ENCODE measurements around the gene ANKRD31.

ANKRD31 gene

DNA sequence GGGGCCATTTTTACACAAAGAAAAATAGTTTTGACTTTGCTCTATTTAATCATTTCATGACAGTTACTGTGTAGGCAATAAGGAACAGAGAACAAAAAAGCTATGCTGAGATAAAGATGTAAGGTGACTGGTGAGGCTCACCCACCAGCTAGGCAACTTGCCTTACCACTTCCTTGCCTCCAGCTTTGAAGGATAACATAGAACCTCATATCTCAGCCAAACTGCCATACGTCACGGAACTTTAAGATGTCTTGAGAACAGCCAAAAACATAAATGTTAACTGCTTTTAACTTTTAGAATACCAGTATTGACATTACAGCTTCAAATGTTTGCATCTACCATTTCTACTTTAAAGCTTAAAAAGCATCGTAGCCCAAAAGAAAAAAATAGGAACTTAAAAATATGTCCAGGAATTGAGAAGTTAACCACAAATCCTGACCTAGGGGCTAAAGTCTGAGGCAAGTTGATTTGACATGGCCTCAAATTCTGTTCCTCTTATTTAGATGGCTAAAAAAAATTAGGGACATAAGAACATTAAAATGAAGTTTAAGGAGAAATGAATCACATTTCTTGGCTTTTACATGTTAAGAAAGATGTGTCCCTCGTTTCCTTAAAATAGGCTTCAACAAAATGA lies 176.6 kb downstream of the ANKRD31 start:
- Histone ChIP-seq H3K9me2 (replicated peaks; ENCODE audit: low read depth, low read length) (no peaks in the 10 kb centered on the region), H3K36me3 (ENCODE audit: insufficient read depth, low read length) (no peaks in the 10 kb centered on the region), H3K9me3 (ENCODE audit: insufficient read depth, low read depth, low read length) (no peaks in the 10 kb centered on the region), H3K27me3 (ENCODE audit: insufficient read depth, low read length, poor library complexity, severe bottlenecking) (no peaks in the 10 kb centered on the region), H3K9ac (ENCODE audit: low read depth, low read length, poor library complexity, severe bottlenecking) (peak overlapping the region; percentile 42), H3K4me1 (ENCODE audit: insufficient read depth, low read length, poor library complexity, severe bottlenecking) (peaks cover 71% of the 10 kb centered on the region), H3K4me2 (ENCODE audit: low read depth, low read length, poor library complexity, severe bottlenecking) (peak overlapping the region; percentile 12), H4K20me1 (ENCODE audit: insufficient read depth, low read length, poor library complexity, severe bottlenecking) (no peaks in the 10 kb centered on the region), H2AFZ (ENCODE audit: low read length) (no peak overlapping the region), H3K4me3 (ENCODE audit: low read length, poor library complexity, severe bottlenecking) (no peak overlapping the region), H3K79me2 (ENCODE audit: insufficient read depth, low read length) (no peaks in the 10 kb centered on the region), H3F3A (ENCODE audit: low read depth) (peaks cover 15% of the 10 kb centered on the region)
- no peak for TF ChIP-seq EZH2phosphoT487 (IDR thresholded peaks at IDR 0.05; ENCODE audit: borderline replicate concordance)
- TF ChIP-seq, protein P1, sequence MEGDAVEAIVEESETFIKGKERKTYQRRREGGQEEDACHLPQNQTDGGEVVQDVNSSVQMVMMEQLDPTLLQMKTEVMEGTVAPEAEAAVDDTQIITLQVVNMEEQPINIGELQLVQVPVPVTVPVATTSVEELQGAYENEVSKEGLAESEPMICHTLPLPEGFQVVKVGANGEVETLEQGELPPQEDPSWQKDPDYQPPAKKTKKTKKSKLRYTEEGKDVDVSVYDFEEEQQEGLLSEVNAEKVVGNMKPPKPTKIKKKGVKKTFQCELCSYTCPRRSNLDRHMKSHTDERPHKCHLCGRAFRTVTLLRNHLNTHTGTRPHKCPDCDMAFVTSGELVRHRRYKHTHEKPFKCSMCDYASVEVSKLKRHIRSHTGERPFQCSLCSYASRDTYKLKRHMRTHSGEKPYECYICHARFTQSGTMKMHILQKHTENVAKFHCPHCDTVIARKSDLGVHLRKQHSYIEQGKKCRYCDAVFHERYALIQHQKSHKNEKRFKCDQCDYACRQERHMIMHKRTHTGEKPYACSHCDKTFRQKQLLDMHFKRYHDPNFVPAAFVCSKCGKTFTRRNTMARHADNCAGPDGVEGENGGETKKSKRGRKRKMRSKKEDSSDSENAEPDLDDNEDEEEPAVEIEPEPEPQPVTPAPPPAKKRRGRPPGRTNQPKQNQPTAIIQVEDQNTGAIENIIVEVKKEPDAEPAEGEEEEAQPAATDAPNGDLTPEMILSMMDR (conservative IDR thresholded peaks at IDR 0.05; ENCODE audit: low read length) = no peak

DNA sequence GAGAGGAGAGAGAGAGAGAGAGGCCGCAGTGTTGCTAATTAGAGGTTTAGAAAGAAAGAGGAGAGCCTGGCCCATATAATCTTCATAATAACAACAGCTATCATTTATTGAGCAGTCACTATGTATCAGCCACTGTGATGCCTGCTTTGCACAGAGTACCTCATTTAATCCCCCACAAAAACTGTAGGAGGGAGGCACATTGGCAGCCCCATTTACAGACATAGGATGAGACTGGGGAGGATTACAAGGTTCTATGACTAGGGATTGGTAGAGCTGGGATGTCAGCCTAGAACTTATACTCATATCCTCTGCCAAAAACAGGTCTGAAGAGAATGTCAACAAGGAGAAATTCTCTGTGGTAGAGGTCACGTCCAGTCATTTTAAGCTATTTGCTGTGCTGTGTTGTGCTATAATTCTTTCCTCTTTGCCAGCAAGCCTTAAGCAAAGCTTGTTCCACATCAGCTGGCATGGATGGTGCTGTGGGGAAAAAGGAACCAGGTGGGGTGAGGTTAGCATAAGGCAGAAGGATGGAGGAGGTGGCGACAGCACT lies 177.6 kb downstream of the ANKRD31 start:
- H3K27me3 ChIP-seq (ENCODE audit: insufficient read depth, low read length, poor library complexity, severe bottlenecking) = no peaks in the 10 kb centered on the region
- no peak overlapping the region for H3K4me3 ChIP-seq (ENCODE audit: low read length, poor library complexity, severe bottlenecking)
- H2AFZ ChIP-seq (ENCODE audit: low read length) = peak overlapping the region; percentile 11; the same call in 1 of the 2 replicates
- no peaks in the 10 kb centered on the region for H3K9me2 ChIP-seq (replicated peaks; ENCODE audit: low read depth, low read length)
- H3K9me3 ChIP-seq (ENCODE audit: insufficient read depth, low read depth, low read length) = no peaks in the 10 kb centered on the region
- peaks cover 15% of the 10 kb centered on the region for H3F3A ChIP-seq (ENCODE audit: low read depth)
- H3K4me1 ChIP-seq (ENCODE audit: insufficient read depth, low read length, poor library complexity, severe bottlenecking) = peaks cover 80% of the 10 kb centered on the region
- no peaks in the 10 kb centered on the region for H4K20me1 ChIP-seq (ENCODE audit: insufficient read depth, low read length, poor library complexity, severe bottlenecking)
- peaks cover 7% of the 10 kb centered on the region for H3K79me2 ChIP-seq (ENCODE audit: insufficient read depth, low read length)
- TF ChIP-seq, protein P1 (conservative IDR thresholded peaks at IDR 0.05; ENCODE audit: low read length) = no peak
- no peak for TF ChIP-seq EZH2phosphoT487 (IDR thresholded peaks at IDR 0.05; ENCODE audit: borderline replicate concordance)
- peak overlapping the region; percentile 12 for H3K4me2 ChIP-seq (ENCODE audit: low read depth, low read length, poor library complexity, severe bottlenecking)
- H3K36me3 ChIP-seq (ENCODE audit: insufficient read depth, low read length) = no peaks in the 10 kb centered on the region
- peak overlapping the region; percentile 42 for H3K9ac ChIP-seq (ENCODE audit: low read depth, low read length, poor library complexity, severe bottlenecking)

- TF ChIP-seq EZH2phosphoT487 (IDR thresholded peaks at IDR 0.05; ENCODE audit: borderline replicate concordance) = no peak
- TF ChIP-seq, protein P1 (conservative IDR thresholded peaks at IDR 0.05; ENCODE audit: low read length) = no peak
- Histone ChIP-seq H3K9me3 (ENCODE audit: insufficient read depth, low read depth, low read length) (no peaks in the 10 kb centered on the region), H2AFZ (ENCODE audit: low read length) (peak overlapping the region; percentile 23; the same call in 1 of the 2 replicates), H4K20me1 (ENCODE audit: insufficient read depth, low read length, poor library complexity, severe bottlenecking) (no peaks in the 10 kb centered on the region), H3F3A (ENCODE audit: low read depth) (peaks cover 15% of the 10 kb centered on the region), H3K9ac (ENCODE audit: low read depth, low read length, poor library complexity, severe bottlenecking) (peak overlapping the region; percentile 67), H3K36me3 (ENCODE audit: insufficient read depth, low read length) (no peaks in the 10 kb centered on the region), H3K79me2 (ENCODE audit: insufficient read depth, low read length) (peaks cover 17% of the 10 kb centered on the region), H3K27me3 (ENCODE audit: insufficient read depth, low read length, poor library complexity, severe bottlenecking) (no peaks in the 10 kb centered on the region), H3K4me3 (ENCODE audit: low read length, poor library complexity, severe bottlenecking) (peak overlapping the region; percentile 37), H3K4me2 (ENCODE audit: low read depth, low read length, poor library complexity, severe bottlenecking) (peak overlapping the region; percentile 61), H3K9me2 (replicated peaks; ENCODE audit: low read depth, low read length) (no peaks in the 10 kb centered on the region), H3K4me1 (ENCODE audit: insufficient read depth, low read length, poor library complexity, severe bottlenecking) (peaks cover 75% of the 10 kb centered on the region)
Measured at GRCh38 chr5:75057561-75057960, 179.1 kb downstream of the ANKRD31 start.
